ENCODE measurements around the gene SLC25A3.

DNA sequence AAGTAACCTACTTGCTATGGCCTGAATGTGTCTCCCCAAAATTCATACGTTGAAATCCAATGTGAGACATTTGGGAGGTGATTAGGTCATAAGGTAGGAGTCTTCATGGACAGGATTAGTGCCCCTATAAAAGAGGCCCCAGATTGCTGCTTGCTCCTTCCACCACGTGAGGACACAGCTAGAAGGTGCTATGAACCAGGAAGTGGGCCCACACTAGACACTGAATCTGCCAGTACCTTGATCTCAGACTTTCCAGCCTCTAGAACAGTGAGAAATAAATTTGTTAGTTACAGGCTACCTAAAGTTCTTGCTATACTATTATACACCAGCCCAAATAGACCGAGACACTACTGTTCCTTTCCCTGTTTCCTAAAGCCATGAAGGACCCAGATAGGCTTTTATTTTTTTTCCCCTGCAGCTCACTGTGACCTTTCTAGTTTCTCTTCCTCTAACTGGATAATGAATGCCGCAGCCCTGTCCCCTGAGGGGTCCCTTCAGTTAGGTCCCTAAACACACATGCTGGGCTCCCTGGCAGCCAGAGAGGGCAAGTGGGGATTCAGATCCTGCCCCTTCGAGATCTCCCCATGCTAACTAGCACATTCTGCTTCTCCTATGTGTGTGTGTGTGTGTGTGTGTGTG lies 19.3 kb downstream of the SLC25A3 start:
- TF ChIP-seq NCOR1 (IDR thresholded peaks at IDR 0.05) (no peak), ZBTB1 (CRISPR knock-in tag; IDR thresholded peaks at IDR 0.05; ENCODE audit: borderline replicate concordance, low read depth) (no peak), POLR2A (conservative IDR thresholded peaks at IDR 0.05) (no peak), SIN3A (IDR thresholded peaks at IDR 0.05; ENCODE audit: borderline replicate concordance in 2 of 2, control insufficient read depth in 1 of 2, low read depth in 2 of 2, low read length in 2 of 2) (no peak), FOXK2 (conservative IDR thresholded peaks at IDR 0.05 in 1 of 2, IDR thresholded peaks at IDR 0.05 in 1 of 2; ENCODE audit: low read depth in 2 of 2) (no peak), CBX5 (IDR thresholded peaks at IDR 0.05; ENCODE audit: borderline replicate concordance, low read depth) (no peak), SETDB1 (IDR thresholded peaks at IDR 0.05; ENCODE audit: low read length) (no peak)
- TF ChIP-seq, protein P1, sequence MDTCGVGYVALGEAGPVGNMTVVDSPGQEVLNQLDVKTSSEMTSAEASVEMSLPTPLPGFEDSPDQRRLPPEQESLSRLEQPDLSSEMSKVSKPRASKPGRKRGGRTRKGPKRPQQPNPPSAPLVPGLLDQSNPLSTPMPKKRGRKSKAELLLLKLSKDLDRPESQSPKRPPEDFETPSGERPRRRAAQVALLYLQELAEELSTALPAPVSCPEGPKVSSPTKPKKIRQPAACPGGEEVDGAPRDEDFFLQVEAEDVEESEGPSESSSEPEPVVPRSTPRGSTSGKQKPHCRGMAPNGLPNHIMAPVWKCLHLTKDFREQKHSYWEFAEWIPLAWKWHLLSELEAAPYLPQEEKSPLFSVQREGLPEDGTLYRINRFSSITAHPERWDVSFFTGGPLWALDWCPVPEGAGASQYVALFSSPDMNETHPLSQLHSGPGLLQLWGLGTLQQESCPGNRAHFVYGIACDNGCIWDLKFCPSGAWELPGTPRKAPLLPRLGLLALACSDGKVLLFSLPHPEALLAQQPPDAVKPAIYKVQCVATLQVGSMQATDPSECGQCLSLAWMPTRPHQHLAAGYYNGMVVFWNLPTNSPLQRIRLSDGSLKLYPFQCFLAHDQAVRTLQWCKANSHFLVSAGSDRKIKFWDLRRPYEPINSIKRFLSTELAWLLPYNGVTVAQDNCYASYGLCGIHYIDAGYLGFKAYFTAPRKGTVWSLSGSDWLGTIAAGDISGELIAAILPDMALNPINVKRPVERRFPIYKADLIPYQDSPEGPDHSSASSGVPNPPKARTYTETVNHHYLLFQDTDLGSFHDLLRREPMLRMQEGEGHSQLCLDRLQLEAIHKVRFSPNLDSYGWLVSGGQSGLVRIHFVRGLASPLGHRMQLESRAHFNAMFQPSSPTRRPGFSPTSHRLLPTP (IDR thresholded peaks at IDR 0.05; ENCODE audit: borderline replicate concordance, extremely low read depth, insufficient read length) = no peak
- TF ChIP-seq, protein P2, sequence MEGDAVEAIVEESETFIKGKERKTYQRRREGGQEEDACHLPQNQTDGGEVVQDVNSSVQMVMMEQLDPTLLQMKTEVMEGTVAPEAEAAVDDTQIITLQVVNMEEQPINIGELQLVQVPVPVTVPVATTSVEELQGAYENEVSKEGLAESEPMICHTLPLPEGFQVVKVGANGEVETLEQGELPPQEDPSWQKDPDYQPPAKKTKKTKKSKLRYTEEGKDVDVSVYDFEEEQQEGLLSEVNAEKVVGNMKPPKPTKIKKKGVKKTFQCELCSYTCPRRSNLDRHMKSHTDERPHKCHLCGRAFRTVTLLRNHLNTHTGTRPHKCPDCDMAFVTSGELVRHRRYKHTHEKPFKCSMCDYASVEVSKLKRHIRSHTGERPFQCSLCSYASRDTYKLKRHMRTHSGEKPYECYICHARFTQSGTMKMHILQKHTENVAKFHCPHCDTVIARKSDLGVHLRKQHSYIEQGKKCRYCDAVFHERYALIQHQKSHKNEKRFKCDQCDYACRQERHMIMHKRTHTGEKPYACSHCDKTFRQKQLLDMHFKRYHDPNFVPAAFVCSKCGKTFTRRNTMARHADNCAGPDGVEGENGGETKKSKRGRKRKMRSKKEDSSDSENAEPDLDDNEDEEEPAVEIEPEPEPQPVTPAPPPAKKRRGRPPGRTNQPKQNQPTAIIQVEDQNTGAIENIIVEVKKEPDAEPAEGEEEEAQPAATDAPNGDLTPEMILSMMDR (IDR thresholded peaks at IDR 0.05 in 2 of 3, conservative IDR thresholded peaks at IDR 0.05 in 1 of 3; ENCODE audit: insufficient read depth in 2 of 3, low read depth in 1 of 3, low read length in 3 of 3) = no peak

Measured in K562 (cell line).